Glutamatergic neuron (in vitro differentiated cells): Measurements from ENCODE around the gene TENT4A. TPM values are rescaled to one million over a fixed set of nuclear protein-coding genes. Genes with fewer than 3 reads are reported as not detected.

Experiments used
- DNase-seq: peaks from one replicate; pipeline ENCODE4 v3.0.0; 2022
- H3K27ac Mint-ChIP-seq: one replicate; pipeline ENCODE4 v1.8.0; 2020; ENCODE audit warnings: mild to moderate bottlenecking, mixed read lengths, inconsistent platforms; ENCODE audit not compliant: unreplicated experiment
- H3K27me3 Mint-ChIP-seq: one replicate; pipeline ENCODE4 v1.8.0; 2020; ENCODE audit warnings: mild to moderate bottlenecking, moderate library complexity, mixed read lengths, inconsistent platforms; ENCODE audit not compliant: unreplicated experiment
- H3K36me3 Mint-ChIP-seq: one replicate; pipeline ENCODE4 v1.8.0; 2020; ENCODE audit warnings: mild to moderate bottlenecking, mixed read lengths, inconsistent platforms; ENCODE audit not compliant: unreplicated experiment
- H3K4me1 Mint-ChIP-seq: one replicate; pipeline ENCODE4 v1.8.0; 2020; ENCODE audit warnings: mild to moderate bottlenecking, low read depth, mixed read lengths, inconsistent platforms; ENCODE audit not compliant: unreplicated experiment
- H3K4me3 Mint-ChIP-seq: one replicate; pipeline ENCODE4 v1.8.0; 2020; ENCODE audit warnings: mild to moderate bottlenecking, mixed read lengths, inconsistent platforms; ENCODE audit not compliant: unreplicated experiment
- H3K9me3 Mint-ChIP-seq: one replicate; pipeline ENCODE4 v1.8.0; 2020; ENCODE audit warnings: mild to moderate bottlenecking, moderate library complexity, mixed read lengths, inconsistent platforms; ENCODE audit not compliant: unreplicated experiment
- CTCF ChIP-seq: fragments of 200-600 bp; sonication (generic); IDR thresholded peaks from one replicate; pipeline ENCODE4 v1.5.0; 2021; ENCODE audit not compliant: partially characterized antibody, unreplicated experiment
- total RNA-seq: library from RNA; stranded (reverse); fragmentation: NEBNext Ultra II Directional; extraction: Animal tissue kit (Norgen Biotek cat#: 25700); gene quantifications from one replicate; pipeline ENCODE4 v1.2.1, GENCODE V29; 2021; ENCODE audit not compliant: unreplicated experiment

The TENT4A gene
- total RNA-seq, 1 donor from 2014 or later, result 23.7 TPM

DNA sequence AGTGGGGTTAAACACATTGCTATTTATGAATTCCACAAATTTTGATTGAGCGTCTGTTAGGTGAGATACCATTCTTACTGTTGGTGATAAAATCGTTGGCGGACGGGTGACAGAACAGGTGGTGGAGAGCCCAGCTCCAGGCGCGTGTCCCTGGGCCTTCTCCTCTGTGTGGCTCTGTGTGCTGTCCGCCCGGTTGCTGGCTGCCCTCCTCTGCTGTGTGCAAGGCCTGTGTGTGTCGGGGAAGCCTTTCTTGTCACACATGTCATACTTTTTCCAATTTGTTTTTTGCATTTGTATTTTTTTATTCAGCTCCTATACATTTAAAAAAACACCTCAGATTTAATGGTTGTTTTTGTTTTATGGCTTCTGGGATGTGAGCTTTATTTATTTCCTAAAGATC, 33.9 kb downstream of the TENT4A start:
- no peak for DNase-seq
- Mint-ChIP-seq H3K9me3 (no peaks in the 10 kb centered on the region), H3K27me3 (peaks cover 2% of the 10 kb centered on the region), H3K27ac (no peak overlapping the region), H3K4me1 (no peaks in the 10 kb centered on the region), H3K36me3 (no peaks in the 10 kb centered on the region), H3K4me3 (no peak overlapping the region)
- no peak for TF ChIP-seq CTCF

DNA sequence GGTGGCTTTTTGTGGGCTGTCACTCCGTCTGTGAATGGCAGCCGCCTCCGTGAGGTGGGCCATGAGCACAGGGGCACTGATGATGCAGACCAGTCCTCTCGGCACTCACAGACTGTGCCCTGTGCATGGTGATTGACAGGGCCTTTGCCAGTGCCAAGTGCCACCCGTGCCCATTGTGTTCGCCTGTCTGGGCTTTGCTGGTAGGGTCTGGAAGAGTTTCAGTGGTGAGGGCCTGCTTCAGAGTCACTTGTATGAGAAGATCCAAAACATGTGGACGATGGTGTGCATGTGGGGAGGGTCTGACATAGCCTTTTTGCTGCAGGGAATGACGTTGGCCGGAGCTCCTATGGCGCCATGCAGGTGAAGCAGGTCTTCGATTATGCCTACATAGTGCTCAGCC, 34.9 kb downstream of the TENT4A start:
- no peak overlapping the region for H3K27ac Mint-ChIP-seq
- H3K36me3 Mint-ChIP-seq, result no peaks in the 10 kb centered on the region
- no peak overlapping the region for H3K4me3 Mint-ChIP-seq
- H3K4me1 Mint-ChIP-seq, result no peaks in the 10 kb centered on the region
- peaks cover 2% of the 10 kb centered on the region for H3K27me3 Mint-ChIP-seq
- H3K9me3 Mint-ChIP-seq, result no peaks in the 10 kb centered on the region
- DNase-seq, result no peak
- TF ChIP-seq CTCF, result no peak

DNA sequence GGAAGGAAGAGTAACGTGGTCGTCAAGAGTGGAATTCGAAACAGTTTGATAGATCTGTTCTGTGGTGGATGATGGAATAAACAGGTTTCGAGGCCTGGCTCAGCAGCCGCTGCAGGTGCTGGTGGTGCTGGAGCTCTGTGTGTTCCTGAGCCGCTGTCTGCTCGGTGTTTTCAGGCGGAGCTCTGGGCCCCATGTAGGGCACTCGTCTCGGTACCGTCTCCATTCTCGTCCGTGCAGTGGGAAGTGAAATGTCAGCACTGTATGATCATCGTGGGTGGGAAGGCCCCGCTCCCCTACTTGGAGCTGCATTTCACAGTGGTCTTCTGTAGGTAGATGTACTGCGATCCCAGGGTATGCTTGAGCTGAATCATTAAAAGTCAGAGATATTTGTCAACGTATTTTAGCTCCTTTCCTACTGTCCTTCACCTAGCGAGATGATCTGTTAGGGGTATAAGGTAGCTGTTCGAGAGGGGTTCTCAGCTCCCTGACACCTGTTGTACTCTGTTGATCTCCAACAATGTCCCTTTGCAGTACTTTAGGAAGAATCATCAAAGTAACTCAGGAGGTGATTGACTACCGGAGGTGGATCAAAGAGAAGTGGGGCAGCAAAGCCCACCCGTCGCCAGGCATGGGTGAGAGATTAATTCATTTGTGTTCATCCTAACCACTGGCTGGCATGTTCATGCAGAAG, 35.9 kb downstream of the TENT4A start:
- Mint-ChIP-seq H3K4me3 (no peak overlapping the region), H3K4me1 (no peaks in the 10 kb centered on the region), H3K36me3 (no peaks in the 10 kb centered on the region), H3K27ac (no peak overlapping the region), H3K9me3 (no peaks in the 10 kb centered on the region), H3K27me3 (no peaks in the 10 kb centered on the region)
- DNase-seq, result no peak
- no peak for TF ChIP-seq CTCF

DNA sequence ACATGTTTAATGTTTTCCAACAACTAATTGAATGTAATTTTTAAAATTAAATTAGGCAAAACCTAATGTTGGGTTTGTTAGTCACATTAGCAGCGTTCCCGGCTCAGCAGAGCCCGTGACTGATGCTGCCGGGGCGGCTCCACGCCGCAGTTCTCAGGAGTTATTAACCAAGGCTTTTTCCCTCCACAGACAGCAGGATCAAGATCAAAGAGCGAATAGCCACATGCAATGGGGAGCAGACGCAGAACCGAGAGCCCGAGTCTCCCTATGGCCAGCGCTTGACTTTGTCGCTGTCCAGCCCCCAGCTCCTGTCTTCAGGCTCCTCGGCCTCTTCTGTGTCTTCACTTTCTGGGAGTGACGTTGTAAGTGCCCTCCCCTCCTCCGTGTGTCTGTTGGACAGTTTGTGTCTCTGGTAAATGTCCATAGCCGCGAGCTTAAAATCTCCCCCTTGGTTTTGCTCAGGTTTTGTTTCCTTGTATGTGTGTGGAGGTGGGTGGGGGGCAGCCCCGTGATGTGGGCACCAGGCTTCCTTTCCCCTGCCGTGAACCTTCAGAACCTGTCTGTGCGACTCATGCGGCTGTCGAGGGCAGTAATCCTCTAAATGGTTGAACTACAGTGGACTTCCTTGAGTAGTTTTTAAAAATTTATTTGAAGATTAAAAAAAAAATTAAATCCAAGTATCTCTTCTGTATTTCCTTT, 37.1 kb downstream of the TENT4A start:
- no peaks in the 10 kb centered on the region for H3K9me3 Mint-ChIP-seq
- no peak for TF ChIP-seq CTCF

More for the DNA sequence above, 37.1 kb downstream of the TENT4A start:
- Mint-ChIP-seq H3K27ac (no peak overlapping the region), H3K27me3 (no peaks in the 10 kb centered on the region), H3K4me3 (no peak overlapping the region), H3K36me3 (no peaks in the 10 kb centered on the region), H3K4me1 (no peaks in the 10 kb centered on the region)
- DNase-seq, result no peak
